ENCODE measurements around the gene NAT9. TPM values are rescaled to one million over a fixed set of nuclear protein-coding genes. Genes with fewer than 3 reads are reported as not detected.

NAT9 gene
- total RNA-seq, 2 donors from 2014 or later = 58.3 to 77.3 TPM

GRCh38 chr17:74752415-74752814 is 23.7 kb downstream of the NAT9 start:
- DNase-seq = no peak
- peak overlapping the region; percentile 44 for H3K4me3 ChIP-seq (ENCODE audit: low read length)
- no peaks in the 10 kb centered on the region for H3K27me3 Mint-ChIP-seq (ENCODE audit: insufficient read depth)
- H3K27ac Mint-ChIP-seq = no peak overlapping the region
- H3K36me3 Mint-ChIP-seq (ENCODE audit: low read depth) = peaks cover 23% of the 10 kb centered on the region
- no peak overlapping the region for H3K9ac ChIP-seq (ENCODE audit: extremely low read depth, low read length, poor library complexity, severe bottlenecking)
- peaks cover 4% of the 10 kb centered on the region for H3K9me3 ChIP-seq (ENCODE audit: control insufficient read depth, low read length)
- H3K27me3 ChIP-seq (ENCODE audit: control insufficient read depth, insufficient read depth, low read length, poor library complexity, severe bottlenecking) = no peaks in the 10 kb centered on the region
- H3K4me3 Mint-ChIP-seq = no peak overlapping the region
- no peak for TF ChIP-seq CTCF (conservative IDR thresholded peaks at IDR 0.05)
- peaks cover 38% of the 10 kb centered on the region for H3K36me3 ChIP-seq (ENCODE audit: control insufficient read depth, insufficient read depth, low read length)
- H3K9me3 Mint-ChIP-seq = no peaks in the 10 kb centered on the region
- H3K4me1 Mint-ChIP-seq = peaks cover 30% of the 10 kb centered on the region
- 86 to 96% methylated on average over 4 to 9 of the region's 9 CpGs for WGBS, 2 experiments (ENCODE audit: insufficient coverage in 1 of 2, insufficient read length in 1 of 2)
- H3K4me1 ChIP-seq (ENCODE audit: control insufficient read depth, insufficient read depth, low read length) = peaks cover 19% of the 10 kb centered on the region
- H3K27ac ChIP-seq (ENCODE audit: low read depth, low read length) = no peak overlapping the region

- Histone ChIP-seq H3K36me3 (ENCODE audit: control insufficient read depth, insufficient read depth, low read length) (peaks cover 29% of the 10 kb centered on the region), H3K9me3 (ENCODE audit: control insufficient read depth, low read length) (peaks cover 4% of the 10 kb centered on the region), H3K27ac (ENCODE audit: low read depth, low read length) (no peak overlapping the region), H3K4me3 (ENCODE audit: low read length) (peak overlapping the region; percentile 89), H3K27me3 (ENCODE audit: control insufficient read depth, insufficient read depth, low read length, poor library complexity, severe bottlenecking) (no peaks in the 10 kb centered on the region), H3K9ac (ENCODE audit: extremely low read depth, low read length, poor library complexity, severe bottlenecking) (peak overlapping the region; percentile 85), H3K4me1 (ENCODE audit: control insufficient read depth, insufficient read depth, low read length) (peaks cover 29% of the 10 kb centered on the region)
- DNase-seq = no peak
- TF ChIP-seq CTCF (conservative IDR thresholded peaks at IDR 0.05) = no peak
- WGBS, 2 experiments (ENCODE audit: insufficient coverage in 1 of 2, insufficient read length in 1 of 2) = 76 to 85% methylated on average over 5 to 13 of the region's 13 CpGs
- Mint-ChIP-seq H3K27ac (peak overlapping the region; percentile 91), H3K36me3 (ENCODE audit: low read depth) (peaks cover 23% of the 10 kb centered on the region), H3K4me1 (peaks cover 47% of the 10 kb centered on the region), H3K4me3 (peak overlapping the region; percentile 95), H3K9me3 (no peaks in the 10 kb centered on the region), H3K27me3 (ENCODE audit: insufficient read depth) (no peaks in the 10 kb centered on the region)
These were observed 25.6 kb downstream of the NAT9 start for GRCh38 chr17:74750327-74751069.

- Mint-ChIP-seq H3K4me1 (peaks cover 47% of the 10 kb centered on the region), H3K27ac (peak overlapping the region; percentile 91), H3K36me3 (ENCODE audit: low read depth) (peaks cover 22% of the 10 kb centered on the region), H3K27me3 (ENCODE audit: insufficient read depth) (no peaks in the 10 kb centered on the region), H3K4me3 (peak overlapping the region; percentile 95), H3K9me3 (no peaks in the 10 kb centered on the region)
- Histone ChIP-seq H3K4me3 (ENCODE audit: low read length) (peak overlapping the region; percentile 89), H3K9me3 (ENCODE audit: control insufficient read depth, low read length) (peaks cover 4% of the 10 kb centered on the region), H3K36me3 (ENCODE audit: control insufficient read depth, insufficient read depth, low read length) (peaks cover 28% of the 10 kb centered on the region), H3K27me3 (ENCODE audit: control insufficient read depth, insufficient read depth, low read length, poor library complexity, severe bottlenecking) (no peaks in the 10 kb centered on the region), H3K4me1 (ENCODE audit: control insufficient read depth, insufficient read depth, low read length) (peaks cover 34% of the 10 kb centered on the region), H3K27ac (ENCODE audit: low read depth, low read length) (no peak overlapping the region), H3K9ac (ENCODE audit: extremely low read depth, low read length, poor library complexity, severe bottlenecking) (peak overlapping the region; percentile 85)
- no peak for TF ChIP-seq CTCF (conservative IDR thresholded peaks at IDR 0.05)
- no peak for DNase-seq
- WGBS, 2 experiments (ENCODE audit: insufficient coverage in 1 of 2, insufficient read length in 1 of 2) = 61% methylated on average over 6 of the region's 6 CpGs; no CpG with 5 or more reads in 1 of the 2 experiments
These were observed 26.2 kb downstream of the NAT9 start for GRCh38 chr17:74750039-74750326.
